Gastroesophageal sphincter (tissue), 3 donors: ENCODE measurements around the gene AGPAT1.

Experiments
- CTCF ChIP-seq, 4 experiments: fragments of 200-600 bp in 2 of 4; fragments of 450-650 bp in 2 of 4; sonication (generic) in 1 of 4; IDR thresholded peaks; one replicate each; pipeline ENCODE4 v1.5.1; 2017 to 2019; ENCODE audit warnings: antibody characterized with exemption in 4 of 4, mild to moderate bottlenecking in 2 of 4, moderate library complexity in 2 of 4
- EP300 ChIP-seq: sonication (generic); formaldehyde crosslinking; IDR thresholded peaks from one replicate; pipeline ENCODE4 v1.6.1; 2017; ENCODE audit warnings: antibody characterized with exemption, mild to moderate bottlenecking
- POLR2A ChIP-seq, 2 donors: fragments of 450-650 bp; IDR thresholded peaks; one replicate each; pipeline ENCODE4 v1.6.1; 2017; ENCODE audit warnings: antibody characterized with exemption in 2 of 2, mild to moderate bottlenecking in 2 of 2, moderate library complexity in 1 of 2

GRCh38 chr6:32149092-32149755 is 26.7 kb downstream of the AGPAT1 start:
- TF ChIP-seq CTCF (IDR thresholded peaks at IDR 0.05) (no peak), EP300 (no peak), POLR2A (IDR thresholded peaks at IDR 0.05) (no peak)
